Measurements from ENCODE around the gene TDRD12.

DNA sequence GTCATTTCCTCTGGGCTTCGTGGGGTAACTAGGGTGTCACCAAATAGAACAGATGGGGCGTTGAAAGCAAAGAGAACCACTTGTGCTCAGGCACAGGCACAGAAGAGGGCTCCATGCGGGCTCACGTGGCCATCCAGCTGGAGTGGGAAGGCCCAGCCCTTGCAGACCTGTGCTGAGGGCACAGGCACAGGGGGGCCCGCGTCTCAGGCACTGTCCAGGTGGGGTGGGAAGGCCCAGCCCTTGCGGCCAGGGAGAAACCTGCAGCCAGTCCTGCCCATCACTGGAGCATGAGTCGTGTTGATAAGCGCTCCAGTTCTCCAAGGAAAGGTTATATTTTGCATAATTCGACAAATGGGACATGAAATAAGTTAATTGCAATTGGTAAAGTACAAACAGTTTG lies 92.5 kb downstream of the TDRD12 start:
- TF ChIP-seq NFIC (IDR thresholded peaks at IDR 0.05) (no peak), TCF12 (IDR thresholded peaks at IDR 0.05; ENCODE audit: low read depth) (no peak), RAD21 (IDR thresholded peaks at IDR 0.05; ENCODE audit: low read depth) (no peak), EP300 (IDR thresholded peaks at IDR 0.05; ENCODE audit: borderline replicate concordance) (no peak)
